Osteoblast (primary cell): ENCODE results near the gene STRN4. TPM values are rescaled to one million over a fixed set of nuclear protein-coding genes. Genes with fewer than 3 reads are reported as not detected.

Source experiments
- DNase-seq: peaks from one replicate; pipeline ENCODE4 v3.0.0; 2011; ENCODE audit warnings: low spot score, mixed read lengths; ENCODE audit not compliant: insufficient read length; ENCODE audit errors: missing footprints
- H2AFZ ChIP-seq: 2 replicates; pipeline ENCODE4 v1.6.0; 2011; ENCODE audit warnings: mild to moderate bottlenecking, low read length
- H3K27ac ChIP-seq: 2 replicates; pipeline ENCODE4 v1.5.1; 2011; ENCODE audit warnings: mild to moderate bottlenecking, low read depth, low read length, moderate library complexity
- H3K27me3 ChIP-seq: 2 replicates; pipeline ENCODE4 v1.6.0; 2012; ENCODE audit warnings: mild to moderate bottlenecking, control low read depth, inconsistent platforms, low read length, moderate library complexity; ENCODE audit not compliant: insufficient read depth
- H3K36me3 ChIP-seq: 2 replicates; pipeline ENCODE4 v1.5.1; 2011; ENCODE audit warnings: mild to moderate bottlenecking, low read length, control low read depth, moderate library complexity; ENCODE audit not compliant: insufficient read depth
- H3K4me1 ChIP-seq: 2 replicates; pipeline ENCODE4 v1.5.1; 2011; ENCODE audit warnings: mild to moderate bottlenecking, low read length, control low read depth, moderate library complexity; ENCODE audit not compliant: insufficient read depth
- H3K4me2 ChIP-seq: 2 replicates; pipeline ENCODE4 v1.6.0; 2011; ENCODE audit warnings: mild to moderate bottlenecking, low read length; ENCODE audit not compliant: insufficient read depth
- H3K4me3 ChIP-seq: fragments of 200-600 bp; sonication (generic); 3 replicates; pipeline ENCODE4 v1.5.1; 2012; ENCODE audit warnings: mild to moderate bottlenecking, low read length, inconsistent platforms; ENCODE audit not compliant: insufficient read depth
- H3K79me2 ChIP-seq: 2 replicates; pipeline ENCODE4 v1.6.0; 2012; ENCODE audit warnings: mild to moderate bottlenecking, low read length, control low read depth, inconsistent platforms; ENCODE audit not compliant: insufficient read depth
- H3K9me3 ChIP-seq: 2 replicates; pipeline ENCODE4 v1.5.1; 2011; ENCODE audit warnings: low read depth, low read length, control low read depth
- H4K20me1 ChIP-seq: 2 replicates; pipeline ENCODE4 v1.6.0; 2012; ENCODE audit warnings: mild to moderate bottlenecking, low read length, control low read depth; ENCODE audit not compliant: insufficient read depth
- CTCF ChIP-seq: IDR thresholded peaks from 2 replicates; pipeline ENCODE4 v1.5.1; 2011; ENCODE audit warnings: mild to moderate bottlenecking, low read depth, low read length, moderate library complexity; ENCODE audit errors: extremely low read depth
- total RNA-seq: library from RNA; depleted of rRNA; stranded (reverse); fragments of >200 nt; gene quantifications from 2 replicates; pipeline ENCODE4 v1.2.3, GENCODE V29; 2012

The STRN4 gene
- total RNA-seq, 1 donor: 56.5 TPM

GRCh38 chr19:46710687-46711086 is 35.6 kb downstream of the STRN4 start:
- peak; percentile 65 for DNase-seq
- no peak overlapping the region for H3K27ac ChIP-seq
- H3K9me3 ChIP-seq: no peaks in the 10 kb centered on the region
- no peak overlapping the region for H3K4me2 ChIP-seq
- H4K20me1 ChIP-seq: peaks cover 2% of the 10 kb centered on the region
- no peaks in the 10 kb centered on the region for H3K27me3 ChIP-seq
- H2AFZ ChIP-seq: no peak overlapping the region
- H3K4me1 ChIP-seq: peaks cover 10% of the 10 kb centered on the region
- no peak overlapping the region for H3K4me3 ChIP-seq
- TF ChIP-seq CTCF: no peak
- H3K36me3 ChIP-seq: peaks cover 20% of the 10 kb centered on the region
- peaks cover 12% of the 10 kb centered on the region for H3K79me2 ChIP-seq

- DNase-seq: peak; percentile 97
- Histone ChIP-seq H3K79me2 (no peaks in the 10 kb centered on the region), H3K27me3 (no peaks in the 10 kb centered on the region), H3K9me3 (no peaks in the 10 kb centered on the region), H3K4me2 (no peak overlapping the region), H3K4me3 (no peak overlapping the region), H3K36me3 (peaks cover 50% of the 10 kb centered on the region), H2AFZ (no peak overlapping the region), H3K27ac (peak overlapping the region; percentile 15), H4K20me1 (peaks cover 11% of the 10 kb centered on the region), H3K4me1 (no peaks in the 10 kb centered on the region)
- peak; percentile 91 for TF ChIP-seq CTCF
These were observed 41.7 kb downstream of the STRN4 start for GRCh38 chr19:46704379-46705076.

- Histone ChIP-seq H2AFZ (no peak overlapping the region), H3K9me3 (no peaks in the 10 kb centered on the region), H3K27me3 (no peaks in the 10 kb centered on the region), H3K4me1 (peaks cover 6% of the 10 kb centered on the region), H3K27ac (no peak overlapping the region), H3K4me2 (no peak overlapping the region), H3K4me3 (no peak overlapping the region), H3K36me3 (peaks cover 56% of the 10 kb centered on the region), H3K79me2 (no peaks in the 10 kb centered on the region), H4K20me1 (peaks cover 8% of the 10 kb centered on the region)
- peak; percentile 87 for DNase-seq
- TF ChIP-seq CTCF: no peak
These were observed 45.5 kb downstream of the STRN4 start for GRCh38 chr19:46700704-46701103.

- peak; percentile 64 for DNase-seq
- Histone ChIP-seq H3K4me1 (peaks cover 6% of the 10 kb centered on the region), H3K36me3 (peaks cover 60% of the 10 kb centered on the region), H3K27me3 (no peaks in the 10 kb centered on the region), H3K4me3 (no peak overlapping the region), H3K79me2 (no peaks in the 10 kb centered on the region), H3K27ac (no peak overlapping the region), H3K9me3 (no peaks in the 10 kb centered on the region), H2AFZ (no peak overlapping the region), H4K20me1 (no peaks in the 10 kb centered on the region), H3K4me2 (no peak overlapping the region)
- TF ChIP-seq CTCF: no peak
These were observed 47.6 kb downstream of the STRN4 start for GRCh38 chr19:46698395-46699321.
